Activated CD8-positive, alpha-beta memory T cell treated with anti-CD3 and anti-CD28 coated beads, Interleukin-2, amount 10 ng/mL, durations not matched to agents 7 days and 5 days (primary cell): ENCODE data around the gene REEP5. TPM values are rescaled to one million over a fixed set of nuclear protein-coding genes. Genes with fewer than 3 reads are reported as not detected.

ENCODE experiments used
- ATAC-seq: fragments of 150-1000 bp; cut with Tn5 transposase; one replicate; pipeline ENCODE4 v1.10.0; 2021; ENCODE audit warnings: moderate library complexity
- CTCF ChIA-PET: fragments of 350-600 bp; sonication (Branson Sonifier 250); formaldehyde crosslinking; loops from one replicate; lab custom pipeline; 2021; ENCODE audit warnings: antibody characterized with exemption; lab: Charles Lee
- DNase-seq: peaks from one replicate; pipeline ENCODE4 v3.0.0-alpha.2; 2020
- H3K27ac Mint-ChIP-seq: one replicate; pipeline ENCODE4 v1.8.0; 2021; ENCODE audit warnings: mild to moderate bottlenecking, mixed read lengths
- H3K27me3 Mint-ChIP-seq: one replicate; pipeline ENCODE4 v1.8.0; 2021; ENCODE audit warnings: mixed read lengths
- H3K36me3 Mint-ChIP-seq: one replicate; pipeline ENCODE4 v1.8.0; 2021; ENCODE audit warnings: mild to moderate bottlenecking, mixed read lengths
- H3K4me1 Mint-ChIP-seq: one replicate; pipeline ENCODE4 v1.8.0; 2021; ENCODE audit warnings: mixed read lengths
- H3K4me3 Mint-ChIP-seq: one replicate; pipeline ENCODE4 v1.8.0; 2021; ENCODE audit warnings: mild to moderate bottlenecking, moderate library complexity, mixed read lengths
- H3K9me3 Mint-ChIP-seq: one replicate; pipeline ENCODE4 v1.8.0; 2022; ENCODE audit warnings: low read depth, mixed read lengths
- total RNA-seq, 2 experiments: library from RNA; stranded (reverse); gene quantifications; one replicate each; pipeline ENCODE4 v1.2.3, GENCODE V29; 2021

REEP5 gene
- total RNA-seq, 2 experiments from 2014 or later = 91.0 to 97.0 TPM

GRCh38 chr5:112849912-112850311 is 72.1 kb downstream of the REEP5 start:
- Mint-ChIP-seq H3K27ac (no peak overlapping the region), H3K9me3 (peaks cover 4% of the 10 kb centered on the region), H3K4me1 (peaks cover 3% of the 10 kb centered on the region), H3K4me3 (no peak overlapping the region), H3K27me3 (peaks cover 22% of the 10 kb centered on the region), H3K36me3 (peaks cover 5% of the 10 kb centered on the region)
- CTCF ChIA-PET = no interaction called here
- ATAC-seq (no peak), DNase-seq (no peak)

GRCh38 chr5:112848116-112848811 is 73.8 kb downstream of the REEP5 start:
- H3K27me3 Mint-ChIP-seq = peaks cover 10% of the 10 kb centered on the region
- peak; percentile 98 for ATAC-seq
- CTCF ChIA-PET = interaction anchor here (0.6 to 1.6 kb wide), 33 partner anchors 8 to 1328 kb away, joined by 3 to 20 read pairs (median 4); partner anchors contain the start of genes REEP5 and SRP19
- no peaks in the 10 kb centered on the region for H3K36me3 Mint-ChIP-seq
- no peak overlapping the region for H3K4me3 Mint-ChIP-seq
- peaks cover 3% of the 10 kb centered on the region for H3K4me1 Mint-ChIP-seq
- no peak for DNase-seq
- no peak overlapping the region for H3K27ac Mint-ChIP-seq
- H3K9me3 Mint-ChIP-seq = no peaks in the 10 kb centered on the region

GRCh38 chr5:112847306-112847705 is 74.7 kb downstream of the REEP5 start:
- Mint-ChIP-seq H3K4me1 (peaks cover 3% of the 10 kb centered on the region), H3K27ac (no peak overlapping the region), H3K27me3 (peaks cover 7% of the 10 kb centered on the region), H3K36me3 (no peaks in the 10 kb centered on the region), H3K4me3 (no peak overlapping the region), H3K9me3 (no peaks in the 10 kb centered on the region)
- CTCF ChIA-PET = no interaction called here
- DNase-seq (no peak), ATAC-seq (no peak)

GRCh38 chr5:112846556-112846955 is 75.5 kb downstream of the REEP5 start:
- H3K27ac Mint-ChIP-seq = no peak overlapping the region
- no peaks in the 10 kb centered on the region for H3K36me3 Mint-ChIP-seq
- CTCF ChIA-PET = interaction anchor here (0.6 kb wide), 1 partner anchor 749 kb away, joined by 3 read pairs; no protein-coding TSS in a partner anchor
- peaks cover 5% of the 10 kb centered on the region for H3K27me3 Mint-ChIP-seq
- peaks cover 3% of the 10 kb centered on the region for H3K4me1 Mint-ChIP-seq
- no peak for ATAC-seq
- H3K9me3 Mint-ChIP-seq = no peaks in the 10 kb centered on the region
- no peak overlapping the region for H3K4me3 Mint-ChIP-seq
- DNase-seq = no peak

GRCh38 chr5:112844489-112844888 is 77.5 kb downstream of the REEP5 start:
- H3K9me3 Mint-ChIP-seq = no peaks in the 10 kb centered on the region
- no peak for DNase-seq
- ATAC-seq = no peak
- CTCF ChIA-PET = no interaction called here
- H3K4me3 Mint-ChIP-seq = no peak overlapping the region
- H3K27me3 Mint-ChIP-seq = no peaks in the 10 kb centered on the region
- H3K4me1 Mint-ChIP-seq = peaks cover 3% of the 10 kb centered on the region
- no peak overlapping the region for H3K27ac Mint-ChIP-seq
- peaks cover 1% of the 10 kb centered on the region for H3K36me3 Mint-ChIP-seq

- H3K4me3 Mint-ChIP-seq = no peak overlapping the region
- ATAC-seq (no peak), DNase-seq (no peak)
- H3K4me1 Mint-ChIP-seq = peaks cover 9% of the 10 kb centered on the region
- CTCF ChIA-PET = interaction anchor here (0.7 to 1.0 kb wide), 2 partner anchors 14 to 367 kb away, joined by 3 read pairs; no protein-coding TSS in a partner anchor
- H3K36me3 Mint-ChIP-seq = peaks cover 30% of the 10 kb centered on the region
- H3K27ac Mint-ChIP-seq = no peak overlapping the region
- no peaks in the 10 kb centered on the region for H3K9me3 Mint-ChIP-seq
- no peaks in the 10 kb centered on the region for H3K27me3 Mint-ChIP-seq
Measured at GRCh38 chr5:112833971-112834370, 88.1 kb downstream of the REEP5 start.

GRCh38 chr5:112830378-112830777 is 91.6 kb downstream of the REEP5 start:
- H3K4me3 Mint-ChIP-seq = no peak overlapping the region
- H3K36me3 Mint-ChIP-seq = peaks cover 21% of the 10 kb centered on the region
- no peaks in the 10 kb centered on the region for H3K27me3 Mint-ChIP-seq
- ATAC-seq (no peak), DNase-seq (no peak)
- no peaks in the 10 kb centered on the region for H3K9me3 Mint-ChIP-seq
- H3K27ac Mint-ChIP-seq = no peak overlapping the region
- peaks cover 9% of the 10 kb centered on the region for H3K4me1 Mint-ChIP-seq
- CTCF ChIA-PET = no interaction called here

Other genes with a start within 250 kb of the REEP5 start
- gene APC, start 184.3 kb downstream of the REEP5 start, total RNA-seq = 10 to 100 TPM; 22.9 to 26.2 TPM
- gene SRP19, start 60.9 kb downstream of the REEP5 start, total RNA-seq = 10 to 100 TPM; 50.1 to 55.9 TPM
- 100 to 1,000 TPM in 1 of 2 experiments, 10 to 100 TPM in 1; 90.4 to 108 TPM for gene DCP2, start 54.6 kb upstream of the REEP5 start, total RNA-seq